Right hindlimb (tissue), 1 donor: ENCODE data around the gene WASHC2A.
A peak's percentile ranks its signal among the peaks of the same experiment; 100 is the strongest.
"Not testable (repeated sequence)": the region's sequence is repeated elsewhere in the genome, so short reads cannot be mapped to it uniquely, and the experiment has no call there.

Experiments
- DNase-seq: peaks from one replicate; pipeline ENCODE4 v3.0.0-alpha.2; 2018

The WASHC2A gene

GRCh38 chr10:50075139-50075538, 7.4 kb downstream of the WASHC2A start:
- not testable (repeated sequence) for DNase-seq

- not testable (repeated sequence) for DNase-seq
Observed at GRCh38 chr10:50075544-50075943, 7.8 kb downstream of the WASHC2A start.

- DNase-seq: not testable (repeated sequence)
Observed at GRCh38 chr10:50091304-50091703, 23.6 kb downstream of the WASHC2A start.

GRCh38 chr10:50092928-50093327, 25.2 kb downstream of the WASHC2A start:
- DNase-seq: not testable (repeated sequence)

- not testable (repeated sequence) for DNase-seq
Observed at GRCh38 chr10:50094630-50095029, 26.9 kb downstream of the WASHC2A start.

- DNase-seq: not testable (repeated sequence)
Observed at GRCh38 chr10:50095402-50095801, 27.6 kb downstream of the WASHC2A start.

GRCh38 chr10:50096722-50097121, 29.0 kb downstream of the WASHC2A start:
- DNase-seq: not testable (repeated sequence)

GRCh38 chr10:50098645-50099044, 30.9 kb downstream of the WASHC2A start:
- not testable (repeated sequence) for DNase-seq

- not testable (repeated sequence) for DNase-seq
Observed at GRCh38 chr10:50101139-50101582, 33.4 kb downstream of the WASHC2A start.

GRCh38 chr10:50101747-50102146, 34.0 kb downstream of the WASHC2A start:
- DNase-seq: not testable (repeated sequence)

GRCh38 chr10:50102267-50102666, 34.5 kb downstream of the WASHC2A start:
- not testable (repeated sequence) for DNase-seq

GRCh38 chr10:50108999-50109698, 41.4 kb downstream of the WASHC2A start:
- DNase-seq: not testable (repeated sequence)

GRCh38 chr10:50112419-50113112, 44.8 kb downstream of the WASHC2A start:
- not testable (repeated sequence) for DNase-seq

GRCh38 chr10:50126765-50127164, 59.0 kb downstream of the WASHC2A start:
- not testable (repeated sequence) for DNase-seq

- DNase-seq: not testable (repeated sequence)
Observed at GRCh38 chr10:50127770-50128292, 60.1 kb downstream of the WASHC2A start.

- DNase-seq: not testable (repeated sequence)
Observed at GRCh38 chr10:50131245-50131965, 63.7 kb downstream of the WASHC2A start.

- not testable (repeated sequence) for DNase-seq
Observed at GRCh38 chr10:50132322-50132721, 64.6 kb downstream of the WASHC2A start.

GRCh38 chr10:50132841-50133240, 65.1 kb downstream of the WASHC2A start:
- not testable (repeated sequence) for DNase-seq

- not testable (repeated sequence) for DNase-seq
Observed at GRCh38 chr10:50143512-50144174, 75.9 kb downstream of the WASHC2A start.

- not testable (repeated sequence) for DNase-seq
Observed at GRCh38 chr10:50145575-50145974, 77.8 kb downstream of the WASHC2A start.

- peak; percentile 16 for DNase-seq
Observed at GRCh38 chr10:50152792-50153272, 85.1 kb downstream of the WASHC2A start.

- not testable (repeated sequence) for DNase-seq
Observed at GRCh38 chr10:50157868-50158267, 90.1 kb downstream of the WASHC2A start.
